GM18873 (cell line): ENCODE measurements around the gene NLRX1.
"Not testable (repeated sequence)": the region's sequence is repeated elsewhere in the genome, so short reads cannot be mapped to it uniquely, and the experiment has no call there.

Experiments used
- ATAC-seq: cut with Tn5 transposase; IDR thresholded peaks from one replicate; pipeline ENCODE4 v1.9.1; 2021; ENCODE audit warnings: mild to moderate bottlenecking, moderate library complexity, moderate number of reproducible peaks; ENCODE audit not compliant: unreplicated experiment, low FRiP score

Gene NLRX1

GRCh38 chr11:119152604-119153003 lies 15.9 kb upstream of the NLRX1 start:
- ATAC-seq = no peak

GRCh38 chr11:119153049-119153818 lies 15.3 kb upstream of the NLRX1 start:
- no peak for ATAC-seq

GRCh38 chr11:119154178-119154577 lies 14.3 kb upstream of the NLRX1 start:
- ATAC-seq = no peak

- ATAC-seq = no peak
Observed at GRCh38 chr11:119155733-119156492, 12.6 kb upstream of the NLRX1 start.

GRCh38 chr11:119156496-119156895 lies 12.0 kb upstream of the NLRX1 start:
- ATAC-seq = no peak

- ATAC-seq = no peak
Observed at GRCh38 chr11:119157063-119157462, 11.5 kb upstream of the NLRX1 start.

GRCh38 chr11:119158467-119158866 lies 10.1 kb upstream of the NLRX1 start:
- ATAC-seq = no peak

- no peak for ATAC-seq
Observed at GRCh38 chr11:119160151-119160550, 8.4 kb upstream of the NLRX1 start.

GRCh38 chr11:119161871-119162270 lies 6.7 kb upstream of the NLRX1 start:
- no peak for ATAC-seq

GRCh38 chr11:119166368-119167076 lies 2.0 kb upstream of the NLRX1 start:
- no peak for ATAC-seq

- ATAC-seq = not testable (repeated sequence)
Observed at GRCh38 chr11:119167077-119167458, 1.5 kb upstream of the NLRX1 start.

GRCh38 chr11:119167933-119168332 lies 592 bp upstream of the NLRX1 start:
- no peak for ATAC-seq

- ATAC-seq = no peak
Observed at GRCh38 chr11:119169282-119169719, 776 bp downstream of the NLRX1 start.

- no peak for ATAC-seq
Observed at GRCh38 chr11:119172513-119172912, 4.0 kb downstream of the NLRX1 start.

GRCh38 chr11:119173453-119173852 lies 4.9 kb downstream of the NLRX1 start:
- no peak for ATAC-seq

GRCh38 chr11:119175493-119176077 lies 7.1 kb downstream of the NLRX1 start:
- ATAC-seq = no peak

- no peak for ATAC-seq
Observed at GRCh38 chr11:119178166-119178680, 9.7 kb downstream of the NLRX1 start.

GRCh38 chr11:119179342-119179741 lies 10.8 kb downstream of the NLRX1 start:
- ATAC-seq = no peak

- ATAC-seq = no peak
Observed at GRCh38 chr11:119179983-119180382, 11.5 kb downstream of the NLRX1 start.
